Muscle layer of duodenum (tissue), 2 donors: ENCODE measurements around the gene CRAT.

Source experiments
- H3K27ac ChIP-seq: one replicate; pipeline ENCODE4 v1.7.0; 2013; ENCODE audit warnings: mild to moderate bottlenecking, low read length
- H3K27me3 ChIP-seq: one replicate; pipeline ENCODE4 v1.7.0; 2013; ENCODE audit warnings: low read depth, mild to moderate bottlenecking, control low read depth, low read length
- H3K36me3 ChIP-seq, 2 donors: one replicate each; pipeline ENCODE4 v1.7.0; 2013; ENCODE audit warnings: low read length in 2 of 2, control low read depth in 1 of 2, mild to moderate bottlenecking in 1 of 2; ENCODE audit not compliant: insufficient read depth in 2 of 2, control insufficient read depth in 1 of 2
- H3K4me1 ChIP-seq, 2 donors: one replicate each; pipeline ENCODE4 v1.7.0; 2013; ENCODE audit warnings: low read length in 2 of 2, mild to moderate bottlenecking in 2 of 2, control low read depth in 1 of 2, moderate library complexity in 1 of 2; ENCODE audit not compliant: insufficient read depth in 2 of 2, control insufficient read depth in 1 of 2
- H3K4me3 ChIP-seq, 2 donors: one replicate each; pipeline ENCODE4 v1.7.0; 2013; ENCODE audit warnings: low read length in 2 of 2, low read depth in 1 of 2, mild to moderate bottlenecking in 1 of 2
- H3K9me3 ChIP-seq, 2 donors: one replicate each; pipeline ENCODE4 v1.7.0; 2013; ENCODE audit warnings: low read length in 2 of 2, control low read depth in 1 of 2, mild to moderate bottlenecking in 1 of 2; ENCODE audit not compliant: control insufficient read depth in 1 of 2
- donor health status: healthy.

Gene CRAT

DNA sequence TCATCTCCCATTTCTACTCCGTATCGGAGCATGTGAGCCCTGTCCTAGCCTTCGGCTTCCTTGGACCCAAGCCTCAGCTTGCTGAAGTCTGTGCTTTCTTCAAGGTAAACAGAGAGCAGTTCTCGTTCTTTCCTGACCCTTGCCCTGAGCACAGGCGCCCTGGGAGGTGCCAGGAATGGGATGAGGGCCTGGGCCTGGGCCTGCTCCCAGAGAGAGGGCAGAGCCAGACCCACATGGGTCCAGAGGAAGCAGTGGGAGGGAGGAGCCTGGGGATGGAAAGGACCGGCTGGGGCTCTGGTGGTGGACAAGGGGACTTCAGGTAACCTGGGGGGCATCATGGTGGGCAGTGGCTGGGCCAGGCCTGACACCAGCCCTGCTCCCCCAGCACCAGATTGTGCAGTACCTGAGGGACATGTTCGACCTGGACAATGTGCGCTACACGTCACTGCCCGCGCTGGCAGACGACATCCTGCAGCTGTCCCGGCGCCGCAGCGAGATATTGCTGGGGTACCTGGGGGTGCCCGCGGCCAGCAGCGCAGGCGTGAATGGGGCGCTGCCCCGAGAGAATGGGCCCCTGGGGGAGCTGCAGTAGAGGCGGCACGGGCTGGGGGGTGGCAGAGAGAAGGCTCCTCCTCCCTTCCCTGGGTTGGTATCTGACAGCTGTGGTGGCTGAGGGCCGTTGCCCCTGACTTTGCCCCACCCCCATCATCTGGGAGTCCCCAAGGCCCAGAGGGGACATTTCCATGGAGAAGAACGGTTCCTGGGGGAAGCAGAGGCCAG lies 40.5 kb downstream of the CRAT start:
- no peak overlapping the region for H3K4me3 ChIP-seq
- peaks cover 6 to 51% of the 10 kb centered on the region in 2 donors for H3K36me3 ChIP-seq
- no peak overlapping the region for H3K27ac ChIP-seq

DNA sequence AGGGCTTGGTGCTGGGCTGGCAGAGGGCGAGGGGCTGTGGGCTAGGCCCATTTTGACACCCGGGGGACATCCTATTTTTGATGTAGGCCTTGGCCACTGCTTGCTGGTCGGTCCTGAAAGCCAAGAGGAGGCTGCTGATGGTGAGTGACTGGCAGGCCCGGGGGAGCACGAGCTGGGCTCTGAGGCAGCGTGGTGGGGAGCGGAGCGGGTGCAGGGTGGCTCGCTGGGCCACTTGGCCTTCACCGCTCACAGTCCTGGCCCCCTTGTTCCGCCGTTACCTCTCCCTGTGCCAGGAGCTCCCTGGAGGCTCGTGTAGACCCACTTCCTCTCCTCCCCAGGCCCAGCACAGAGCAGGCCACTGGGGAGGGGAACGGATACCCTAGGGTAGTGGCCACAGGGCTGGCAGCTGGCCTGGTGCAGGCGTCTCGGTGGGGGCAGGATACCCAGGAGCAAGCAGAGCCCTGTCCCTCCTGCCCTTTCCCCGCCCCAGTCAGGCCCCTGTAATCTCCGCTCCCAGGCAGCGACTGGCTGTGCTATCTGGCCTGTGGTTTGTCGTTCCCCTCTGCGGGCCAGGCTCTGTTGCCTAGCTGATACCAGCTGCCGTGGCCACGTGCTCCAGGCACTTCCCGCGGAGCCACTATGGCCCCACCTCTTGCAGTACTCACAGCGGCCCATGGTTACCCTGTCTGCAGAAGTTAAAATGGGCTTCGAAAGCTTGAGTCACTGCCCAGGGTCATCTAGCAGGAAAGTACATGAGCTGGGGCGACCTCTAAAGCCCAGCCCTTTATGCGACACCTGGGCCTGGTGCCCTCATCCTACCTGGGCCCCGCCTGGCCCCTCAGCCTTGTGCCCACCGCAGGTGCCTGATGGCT lies 41.4 kb downstream of the CRAT start:
- Histone ChIP-seq H3K27me3 (no peaks in the 10 kb centered on the region), H3K4me3 (no peak overlapping the region), H3K36me3 (peaks cover 6 to 59% of the 10 kb centered on the region in 2 donors), H3K9me3 (no peaks in the 10 kb centered on the region), H3K4me1 (no peaks in the 10 kb centered on the region), H3K27ac (no peak overlapping the region)

More for the DNA sequence above, 40.5 kb downstream of the CRAT start:
- Histone ChIP-seq H3K27me3 (no peaks in the 10 kb centered on the region), H3K9me3 (no peaks in the 10 kb centered on the region), H3K4me1 (no peaks in the 10 kb centered on the region)

DNA sequence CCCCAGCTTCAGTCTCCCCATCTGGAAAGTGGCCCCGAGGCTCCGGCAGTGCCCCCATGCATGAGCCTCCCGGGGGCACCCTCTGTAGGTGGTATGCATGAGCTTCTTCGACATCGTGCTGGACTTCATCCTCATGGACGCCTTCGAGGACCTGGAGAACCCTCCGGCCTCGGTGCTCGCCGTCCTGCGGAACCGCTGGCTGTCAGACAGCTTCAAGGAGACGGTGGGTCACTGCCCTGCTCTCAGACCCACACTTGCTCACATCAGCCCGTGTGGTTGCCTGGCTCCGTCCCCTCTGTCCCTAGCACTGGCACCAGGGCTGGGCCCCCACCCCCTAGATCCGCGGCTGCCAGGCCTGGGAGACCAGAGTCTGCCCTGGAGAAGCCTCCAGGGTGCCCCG lies 42.5 kb downstream of the CRAT start:
- Histone ChIP-seq H3K4me1 (no peaks in the 10 kb centered on the region), H3K4me3 (no peak overlapping the region), H3K27ac (no peak overlapping the region), H3K36me3 (peaks cover 10 to 68% of the 10 kb centered on the region in 2 donors), H3K27me3 (no peaks in the 10 kb centered on the region), H3K9me3 (no peaks in the 10 kb centered on the region)

DNA sequence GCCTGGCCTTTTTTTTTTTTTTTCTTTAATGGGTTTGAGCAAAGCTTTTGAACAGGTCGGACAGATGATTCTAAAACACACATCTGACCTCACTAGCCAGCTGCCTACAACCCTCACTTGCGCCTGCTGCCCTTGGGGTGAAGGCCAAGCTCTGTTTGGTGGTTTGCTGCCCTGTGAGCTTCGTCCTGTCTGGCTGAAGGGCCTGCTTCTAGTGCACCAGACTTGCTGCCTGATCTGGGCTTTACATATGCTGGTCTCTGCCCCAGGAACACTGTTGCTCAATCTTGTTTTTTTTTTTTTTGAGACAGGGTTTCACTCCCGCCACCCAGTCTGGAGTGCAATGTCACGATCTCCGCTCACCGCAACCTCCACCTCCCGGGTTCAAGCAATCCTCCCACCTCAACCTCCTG lies 46.1 kb downstream of the CRAT start:
- H3K27me3 ChIP-seq = no peaks in the 10 kb centered on the region
- H3K27ac ChIP-seq = no peak overlapping the region
- no peaks in the 10 kb centered on the region for H3K9me3 ChIP-seq
- H3K36me3 ChIP-seq = peaks cover 21 to 82% of the 10 kb centered on the region in 2 donors
- H3K4me3 ChIP-seq = no peak overlapping the region
- no peaks in the 10 kb centered on the region for H3K4me1 ChIP-seq

DNA sequence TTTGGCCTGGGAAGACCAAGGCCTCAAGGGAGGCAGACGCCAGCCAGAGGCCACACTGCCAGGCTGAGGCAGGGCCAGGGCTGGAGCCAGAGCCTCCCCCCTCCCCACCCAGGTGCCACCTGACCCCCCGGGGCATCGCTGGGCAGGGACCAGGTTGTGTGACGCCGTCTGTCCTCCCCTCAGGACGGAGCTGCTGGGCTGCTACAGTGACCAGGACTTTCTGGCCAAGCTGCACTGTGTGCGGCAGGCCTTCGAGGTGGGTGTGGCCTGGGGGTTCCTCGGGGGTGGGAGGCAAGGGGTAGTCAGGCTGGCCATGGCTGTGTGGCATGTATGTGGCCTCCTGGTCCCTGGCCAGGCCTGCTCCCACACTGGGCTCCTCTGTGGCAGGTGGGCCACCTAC lies 47.5 kb downstream of the CRAT start:
- peaks cover 24 to 75% of the 10 kb centered on the region in 2 donors for H3K36me3 ChIP-seq
- no peak overlapping the region for H3K4me3 ChIP-seq
- H3K9me3 ChIP-seq = no peaks in the 10 kb centered on the region
- no peaks in the 10 kb centered on the region for H3K27me3 ChIP-seq
- no peak overlapping the region for H3K27ac ChIP-seq
- no peaks in the 10 kb centered on the region for H3K4me1 ChIP-seq

DNA sequence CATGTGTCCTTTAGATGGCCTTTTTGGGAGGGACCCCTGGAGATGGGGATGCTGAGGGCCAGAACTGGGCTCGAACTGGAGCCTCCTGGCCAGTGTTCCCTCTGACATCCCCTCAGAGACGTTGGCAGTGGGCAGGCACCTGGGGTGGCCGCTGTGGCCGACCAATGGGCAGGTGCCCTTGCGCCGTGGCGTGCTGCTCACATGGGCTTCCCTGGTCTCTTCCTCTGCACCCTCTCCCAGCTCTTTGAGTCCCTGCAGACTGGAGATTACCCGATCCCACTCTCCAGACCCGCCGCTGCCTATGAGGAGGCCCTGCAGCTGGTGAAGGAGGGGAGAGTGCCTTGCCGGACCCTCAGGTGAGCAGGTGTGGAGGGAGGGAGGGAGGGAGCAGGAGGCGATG lies 49.6 kb downstream of the CRAT start:
- H3K9me3 ChIP-seq = no peaks in the 10 kb centered on the region
- no peak overlapping the region for H3K27ac ChIP-seq
- no peaks in the 10 kb centered on the region for H3K27me3 ChIP-seq
- H3K4me3 ChIP-seq = no peak overlapping the region
- peaks cover 23 to 69% of the 10 kb centered on the region in 2 donors for H3K36me3 ChIP-seq
- H3K4me1 ChIP-seq = no peaks in the 10 kb centered on the region

DNA sequence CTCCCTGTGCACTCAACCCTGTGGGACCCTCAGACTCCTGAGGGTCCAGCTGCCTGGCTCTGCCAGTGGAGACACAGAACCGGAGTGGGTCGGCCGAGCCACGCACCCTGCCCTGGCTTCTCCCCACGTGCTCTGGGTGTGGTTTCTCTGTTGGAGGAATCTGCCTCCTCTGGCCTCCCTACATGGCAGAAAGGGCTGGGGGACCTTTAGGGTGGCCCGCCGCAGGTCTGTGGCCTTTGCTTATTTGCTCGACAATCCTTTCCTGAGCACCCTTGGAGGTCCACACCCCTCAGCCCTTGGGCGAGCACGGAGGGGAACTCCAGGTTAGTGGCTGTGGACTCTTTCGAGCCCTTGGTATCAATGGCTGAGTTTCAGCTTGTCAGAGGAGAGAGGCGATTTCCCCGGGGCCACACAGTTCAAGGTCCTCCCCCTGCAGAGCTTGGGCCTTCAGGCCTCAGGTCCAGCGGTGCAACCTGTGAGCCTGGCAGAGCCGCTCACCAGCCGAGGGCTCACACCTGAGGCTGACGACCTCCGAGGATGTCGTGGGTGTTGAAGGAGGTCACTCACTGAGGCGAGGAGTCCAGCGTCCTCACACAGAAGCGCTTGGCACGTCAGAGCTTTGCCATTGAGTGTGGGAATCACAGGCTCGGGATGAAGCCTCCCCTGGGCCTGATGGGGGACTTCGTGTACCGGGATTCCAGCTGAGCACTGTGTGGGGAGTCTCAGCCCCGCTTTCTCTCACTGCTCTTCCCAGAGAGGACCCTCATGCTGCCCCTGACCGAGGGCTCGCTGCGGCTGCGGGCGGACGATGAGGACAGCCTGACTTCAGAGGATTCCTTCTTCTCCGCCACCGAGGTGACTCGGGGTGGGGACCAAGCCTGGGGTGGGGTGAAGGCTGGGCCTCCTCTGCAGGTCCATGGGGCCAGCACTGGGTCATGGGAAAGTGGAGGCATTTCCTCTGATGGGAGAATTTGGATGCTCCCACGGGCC lies 50.5 kb downstream of the CRAT start:
- no peaks in the 10 kb centered on the region for H3K9me3 ChIP-seq
- H3K4me3 ChIP-seq = no peak overlapping the region
- H3K36me3 ChIP-seq = peaks cover 18 to 60% of the 10 kb centered on the region in 2 donors
- H3K27me3 ChIP-seq = no peaks in the 10 kb centered on the region
- H3K4me1 ChIP-seq = no peaks in the 10 kb centered on the region
- no peak overlapping the region for H3K27ac ChIP-seq

DNA sequence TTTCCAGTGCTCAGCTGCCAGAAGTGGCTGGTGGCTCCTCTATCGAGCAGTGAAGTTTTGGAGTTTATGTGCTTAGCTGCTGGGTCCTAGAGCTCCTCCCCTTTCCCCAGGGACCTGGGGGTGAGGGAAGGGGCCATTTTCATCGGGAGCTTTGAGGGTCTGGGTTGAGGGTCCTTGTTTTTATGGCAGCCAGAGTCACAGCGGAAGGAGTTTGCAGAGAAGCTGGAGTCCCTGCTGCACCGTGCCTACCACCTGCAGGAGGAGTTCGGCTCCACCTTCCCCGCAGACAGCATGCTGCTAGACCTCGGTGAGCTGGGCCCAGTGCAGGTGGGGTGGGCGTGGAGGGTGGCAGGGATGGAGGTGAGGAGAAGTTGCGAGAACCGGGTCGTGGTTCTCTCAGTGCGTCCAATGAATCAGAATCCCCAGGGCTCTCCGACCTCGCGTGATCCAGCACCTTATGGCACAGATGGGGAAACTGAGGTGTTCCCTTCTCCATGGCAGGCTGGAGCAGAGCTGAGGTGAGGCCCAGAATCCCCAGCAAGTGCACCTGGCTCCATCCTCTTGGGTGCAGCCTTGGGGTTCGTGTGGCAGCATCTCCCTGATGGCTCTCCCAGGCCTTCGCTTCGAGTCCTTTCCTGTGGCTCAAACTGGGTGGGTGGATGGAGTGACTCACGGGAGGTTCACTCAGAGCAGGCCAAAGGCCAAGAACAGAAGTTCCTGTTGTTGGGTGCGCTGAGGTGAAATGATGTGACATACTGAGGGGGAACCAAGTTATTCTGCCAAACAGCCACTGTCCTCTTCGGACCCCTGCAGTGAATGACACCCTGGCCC lies 51.4 kb downstream of the CRAT start:
- Histone ChIP-seq H3K27me3 (no peaks in the 10 kb centered on the region), H3K27ac (no peak overlapping the region), H3K4me1 (no peaks in the 10 kb centered on the region), H3K9me3 (no peaks in the 10 kb centered on the region), H3K36me3 (peaks cover 22 to 58% of the 10 kb centered on the region in 2 donors), H3K4me3 (no peak overlapping the region)

DNA sequence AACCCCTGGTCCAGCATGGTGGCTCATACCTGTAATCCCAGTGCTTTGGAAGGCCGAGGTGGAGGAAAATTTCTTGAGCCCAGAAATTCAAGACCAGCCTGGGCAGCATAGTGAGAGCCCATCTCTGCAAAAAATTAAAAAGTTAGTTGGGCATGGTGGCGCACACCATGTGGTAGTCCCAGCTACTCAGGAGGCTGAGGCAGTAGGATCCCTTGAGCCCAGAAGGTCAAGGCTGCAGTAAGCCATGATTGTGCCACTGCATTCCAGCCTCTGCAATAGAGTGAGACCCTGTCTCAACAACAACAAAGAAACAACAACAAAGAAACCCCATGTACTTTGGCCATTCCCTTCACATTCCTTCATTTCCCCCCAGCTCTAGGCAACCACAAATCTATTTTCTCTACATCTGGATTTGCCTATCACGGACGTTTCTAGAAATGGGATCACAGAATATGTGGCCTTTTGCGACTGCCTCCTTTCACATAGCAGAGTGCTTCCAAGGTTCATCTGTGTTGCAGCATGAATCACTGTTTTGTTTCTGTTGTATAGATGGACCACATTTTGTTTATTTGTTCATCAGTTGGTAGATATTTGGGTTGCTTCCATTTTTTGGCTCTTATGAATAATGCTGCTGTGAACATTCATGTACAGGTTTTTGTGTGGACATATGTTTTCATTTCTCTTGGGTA lies 56.3 kb downstream of the CRAT start:
- no peaks in the 10 kb centered on the region for H3K27me3 ChIP-seq
- H3K9me3 ChIP-seq = no peaks in the 10 kb centered on the region
- no peak overlapping the region for H3K27ac ChIP-seq
- H3K4me1 ChIP-seq = no peaks in the 10 kb centered on the region
- H3K4me3 ChIP-seq = no peak overlapping the region
- H3K36me3 ChIP-seq = peaks cover 14 to 44% of the 10 kb centered on the region in 2 donors

DNA sequence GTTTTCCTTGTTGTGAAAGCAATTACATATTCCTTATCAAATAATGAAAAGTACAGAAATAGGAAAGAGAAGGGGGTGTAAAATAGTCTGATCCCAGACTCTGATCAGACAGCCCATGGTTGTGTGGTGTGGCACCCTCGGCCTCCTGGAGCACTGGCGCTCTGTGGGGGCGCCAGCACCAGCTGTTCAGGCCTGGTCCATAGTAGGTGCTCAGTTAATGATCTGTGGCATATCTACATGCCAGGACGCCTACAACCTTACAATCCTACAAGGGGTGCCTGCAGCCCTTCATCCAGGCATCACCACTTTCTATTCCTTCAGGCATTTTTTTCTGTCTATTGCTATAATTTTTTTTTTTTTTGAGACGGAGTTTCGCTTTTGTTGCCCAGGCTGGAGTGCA lies 57.6 kb downstream of the CRAT start:
- no peaks in the 10 kb centered on the region for H3K27me3 ChIP-seq
- peaks cover 24 to 51% of the 10 kb centered on the region in 2 donors for H3K36me3 ChIP-seq
- no peak overlapping the region for H3K27ac ChIP-seq
- no peaks in the 10 kb centered on the region for H3K9me3 ChIP-seq
- no peak overlapping the region for H3K4me3 ChIP-seq
- H3K4me1 ChIP-seq = no peaks in the 10 kb centered on the region
